Measurements from ENCODE around the gene SPEG. TPM values are rescaled to one million over a fixed set of nuclear protein-coding genes. Genes with fewer than 3 reads are reported as not detected.

The SPEG gene
- total RNA-seq, 2 donors from 2014 or later, result 2.9 to 3.6 TPM

GRCh38 chr2:219400562-219400961, 34.1 kb upstream of the SPEG start:
- intact Hi-C loops (cut with DNase I), result no loop called here
- Histone ChIP-seq H3K9me3 (no peaks in the 10 kb centered on the region), H3K27me3 (no peaks in the 10 kb centered on the region), H3K4me1 (peaks cover 9% of the 10 kb centered on the region), H3K4me3 (no peak overlapping the region), H3K27ac (no peak overlapping the region), H3K36me3 (replicated peaks in 1 of 2; ENCODE audit: insufficient read depth in 1 of 2, low read depth in 2 of 2) (no peaks in the 10 kb centered on the region)
- ATAC-seq (no peak), DNase-seq (no peak)
- 50 to 62% methylated on average over 5 to 6 of the region's 6 CpGs for WGBS, 2 donors
- TF ChIP-seq POLR2A (IDR thresholded peaks at IDR 0.05), result no peak
- TF ChIP-seq, protein P1, sequence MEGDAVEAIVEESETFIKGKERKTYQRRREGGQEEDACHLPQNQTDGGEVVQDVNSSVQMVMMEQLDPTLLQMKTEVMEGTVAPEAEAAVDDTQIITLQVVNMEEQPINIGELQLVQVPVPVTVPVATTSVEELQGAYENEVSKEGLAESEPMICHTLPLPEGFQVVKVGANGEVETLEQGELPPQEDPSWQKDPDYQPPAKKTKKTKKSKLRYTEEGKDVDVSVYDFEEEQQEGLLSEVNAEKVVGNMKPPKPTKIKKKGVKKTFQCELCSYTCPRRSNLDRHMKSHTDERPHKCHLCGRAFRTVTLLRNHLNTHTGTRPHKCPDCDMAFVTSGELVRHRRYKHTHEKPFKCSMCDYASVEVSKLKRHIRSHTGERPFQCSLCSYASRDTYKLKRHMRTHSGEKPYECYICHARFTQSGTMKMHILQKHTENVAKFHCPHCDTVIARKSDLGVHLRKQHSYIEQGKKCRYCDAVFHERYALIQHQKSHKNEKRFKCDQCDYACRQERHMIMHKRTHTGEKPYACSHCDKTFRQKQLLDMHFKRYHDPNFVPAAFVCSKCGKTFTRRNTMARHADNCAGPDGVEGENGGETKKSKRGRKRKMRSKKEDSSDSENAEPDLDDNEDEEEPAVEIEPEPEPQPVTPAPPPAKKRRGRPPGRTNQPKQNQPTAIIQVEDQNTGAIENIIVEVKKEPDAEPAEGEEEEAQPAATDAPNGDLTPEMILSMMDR (IDR thresholded peaks at IDR 0.05), result no peak

- no peaks in the 10 kb centered on the region for H3K27me3 ChIP-seq
- no peak overlapping the region for H3K4me3 ChIP-seq
- H3K27ac ChIP-seq, result no peak overlapping the region
- H3K9me3 ChIP-seq, result no peaks in the 10 kb centered on the region
- ATAC-seq (no peak), DNase-seq (no peak)
- WGBS, 2 donors, result 80 to 86% methylated on average over 8 of the region's 8 CpGs
- H3K4me1 ChIP-seq, result peaks cover 9% of the 10 kb centered on the region
- H3K36me3 ChIP-seq (replicated peaks in 1 of 2; ENCODE audit: insufficient read depth in 1 of 2, low read depth in 2 of 2), result no peaks in the 10 kb centered on the region
- intact Hi-C loops (cut with DNase I), result no loop called here
- TF ChIP-seq POLR2A (IDR thresholded peaks at IDR 0.05), result no peak
- TF ChIP-seq, protein P1 (IDR thresholded peaks at IDR 0.05), result no peak
Measured at GRCh38 chr2:219401606-219402005, 33.0 kb upstream of the SPEG start.

- intact Hi-C loops (cut with DNase I), result no loop called here
- H3K36me3 ChIP-seq (replicated peaks in 1 of 2; ENCODE audit: insufficient read depth in 1 of 2, low read depth in 2 of 2), result no peaks in the 10 kb centered on the region
- TF ChIP-seq POLR2A (IDR thresholded peaks at IDR 0.05), result no peak
- TF ChIP-seq, protein P1 (IDR thresholded peaks at IDR 0.05), result peak; percentile 58 to 86 (median 79)
- WGBS, 2 donors, result 16 to 18% methylated on average over 15 of the region's 15 CpGs
- no peak overlapping the region for H3K4me3 ChIP-seq
- peak; percentile 64 to 73 (median 70) for DNase-seq
- no peaks in the 10 kb centered on the region for H3K9me3 ChIP-seq
- H3K27me3 ChIP-seq, result no peaks in the 10 kb centered on the region
- H3K4me1 ChIP-seq, result peaks cover 9% of the 10 kb centered on the region
- H3K27ac ChIP-seq, result no peak overlapping the region
- ATAC-seq, result peak; percentile 84
Measured at GRCh38 chr2:219402665-219403515, 31.8 kb upstream of the SPEG start.

DNA sequence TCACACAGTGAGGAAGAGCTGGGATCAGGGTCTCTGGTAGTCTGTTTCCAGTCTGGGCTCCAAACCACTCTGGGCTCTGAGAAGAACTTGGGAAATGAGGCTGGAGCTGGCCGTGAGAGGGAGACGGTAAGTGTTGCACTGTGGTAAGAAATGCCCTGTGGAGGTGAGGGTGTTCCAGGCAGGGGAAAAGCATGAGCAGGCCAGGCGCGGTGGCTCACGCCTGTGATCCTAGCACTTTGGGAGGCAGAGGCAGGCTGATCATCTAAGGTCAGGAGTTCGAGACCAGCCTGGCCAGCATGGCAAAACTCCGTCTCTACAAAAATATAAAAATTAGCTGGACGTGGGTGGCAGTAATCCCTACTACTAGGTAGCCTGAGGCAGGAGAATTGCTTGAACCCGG, 30.8 kb upstream of the SPEG start:
- ATAC-seq, result no peak
- Histone ChIP-seq H3K36me3 (replicated peaks in 1 of 2; ENCODE audit: insufficient read depth in 1 of 2, low read depth in 2 of 2) (no peaks in the 10 kb centered on the region), H3K27ac (no peak overlapping the region), H3K4me3 (no peak overlapping the region), H3K9me3 (no peaks in the 10 kb centered on the region), H3K4me1 (peaks cover 6% of the 10 kb centered on the region), H3K27me3 (no peaks in the 10 kb centered on the region)
- WGBS, 2 donors, result 69 to 76% methylated on average over 9 of the region's 9 CpGs
- intact Hi-C loops (cut with DNase I), result no loop called here
- DNase-seq, result no peak
- TF ChIP-seq, protein P1 (IDR thresholded peaks at IDR 0.05), result no peak
- no peak for TF ChIP-seq POLR2A (IDR thresholded peaks at IDR 0.05)

Data from body of pancreas (tissue), 4 donors.